Fibroblast of skin of scalp (primary cell): ENCODE measurements around the gene UBE2E2.

Source experiments
- DNase-seq: peaks from one replicate; pipeline ENCODE4 v3.0.0-alpha.2; 2013

The UBE2E2 gene

DNA sequence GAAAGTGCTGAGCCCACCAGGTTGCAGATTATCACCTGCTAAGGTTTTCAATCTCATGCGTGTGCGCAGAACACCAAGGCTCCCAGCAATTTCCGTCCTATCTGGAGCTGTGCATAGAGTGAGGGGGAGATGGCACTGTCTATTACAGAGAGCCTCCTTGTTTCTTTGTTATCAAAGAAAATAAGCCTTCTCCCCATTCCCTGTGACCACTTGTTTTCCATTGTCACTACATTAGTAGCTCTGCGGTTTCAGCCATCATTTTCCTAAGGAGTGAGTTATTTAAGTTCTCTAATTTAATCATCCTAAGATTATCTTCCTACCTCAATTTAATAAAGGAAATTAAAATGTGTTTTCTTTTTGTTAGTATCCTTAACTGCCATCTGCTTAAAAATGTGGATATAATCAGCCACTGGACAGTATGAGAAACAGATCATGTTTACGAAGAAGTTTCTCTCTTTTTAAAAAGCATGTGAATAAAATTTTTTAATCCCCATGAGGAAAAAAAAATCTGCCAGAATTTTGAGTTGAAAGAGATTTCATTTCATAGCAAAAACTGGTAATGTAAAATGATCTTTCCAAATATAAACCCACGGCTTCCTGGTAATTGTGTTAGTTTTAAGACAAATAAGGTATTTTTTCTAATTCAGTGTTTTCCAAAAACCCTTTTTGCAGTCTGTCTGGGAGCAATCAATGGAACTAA, 430.3 kb downstream of the UBE2E2 start:
- DNase-seq = peak; percentile 19

DNA sequence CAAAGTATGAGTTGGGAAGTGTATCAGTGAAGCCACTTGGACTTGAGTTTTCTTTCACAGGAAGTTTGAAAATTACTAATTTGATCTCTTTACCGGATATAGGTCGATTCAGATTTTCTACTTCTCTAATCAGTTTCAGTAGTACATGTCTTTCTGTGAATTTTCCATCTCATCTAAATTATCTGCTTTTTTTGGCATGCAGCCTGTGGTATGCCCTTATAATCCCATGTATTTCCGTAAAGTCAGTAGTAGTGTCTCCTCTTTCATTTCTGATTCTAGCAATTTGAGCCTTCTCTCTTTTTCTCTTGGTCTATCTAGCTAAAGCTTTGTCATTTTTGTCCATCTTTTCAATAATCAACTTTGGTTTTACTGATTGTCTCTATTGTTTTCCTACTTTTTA, 434.2 kb downstream of the UBE2E2 start:
- DNase-seq = no peak

DNA sequence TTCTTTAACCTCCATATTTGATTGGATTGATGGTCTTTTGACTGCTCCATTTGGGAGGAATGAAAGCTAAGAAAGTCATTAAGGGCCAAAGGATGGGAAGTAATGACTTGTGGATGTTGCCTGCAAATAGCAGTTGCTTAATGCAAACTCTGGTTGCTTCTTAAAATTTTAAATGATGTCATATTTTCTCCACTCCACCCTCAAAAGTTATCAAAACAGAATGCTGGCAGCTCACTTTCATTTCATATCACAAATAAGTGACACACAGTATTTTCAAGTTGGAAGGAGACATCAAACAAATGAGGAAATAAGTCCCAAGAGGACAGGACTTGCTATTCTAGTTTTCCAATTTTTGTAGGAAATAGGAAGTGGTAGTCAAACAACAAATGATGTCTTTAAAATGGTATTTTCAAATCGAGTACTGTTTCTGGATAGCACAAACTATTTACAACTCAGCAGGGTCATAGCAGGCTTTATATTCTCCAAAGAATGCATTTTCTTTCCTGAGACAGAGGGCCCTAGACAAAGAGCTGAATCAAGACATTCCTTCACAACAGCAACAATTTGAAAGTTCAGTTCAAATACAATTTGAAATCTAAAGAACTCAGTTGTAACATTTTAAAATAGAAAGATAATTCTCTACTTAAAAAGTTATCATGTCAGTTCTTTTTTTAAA, 437.5 kb downstream of the UBE2E2 start:
- no peak for DNase-seq
